GM13976 (cell line): ENCODE data around the gene ACTR3C.

Experiments used
- DNase-seq: peaks from one replicate; pipeline ENCODE4 v3.0.0; 2012; ENCODE audit warnings: low spot score
- CTCF ChIP-seq: IDR thresholded peaks from 2 replicates; pipeline ENCODE4 v1.5.1; 2012; ENCODE audit warnings: borderline replicate concordance, mild to moderate bottlenecking; ENCODE audit not compliant: insufficient read depth; ENCODE audit errors: extremely low read depth, missing control alignments, control extremely low read depth
- in situ Hi-C: fragments of 300-500 bp; cut with MboI; formaldehyde crosslinking; loops from one replicate; pipeline ENCODE4 v1.12.0; 2022; ENCODE audit warnings: low sequenced_read_pairs, mixed read lengths, inconsistent platforms; ENCODE audit not compliant: unreplicated experiment

ACTR3C gene

GRCh38 chr7:150355666-150356059, 32.3 kb upstream of the ACTR3C start:
- no peak for DNase-seq
- in situ Hi-C loops = no loop called here
- no peak for TF ChIP-seq CTCF

GRCh38 chr7:150351587-150352194, 28.3 kb upstream of the ACTR3C start:
- no peak for DNase-seq
- no peak for TF ChIP-seq CTCF
- in situ Hi-C loops = no loop called here

GRCh38 chr7:150346922-150347321, 23.6 kb upstream of the ACTR3C start:
- no peak for DNase-seq
- in situ Hi-C loops = no loop called here
- no peak for TF ChIP-seq CTCF

GRCh38 chr7:150345012-150345411, 21.7 kb upstream of the ACTR3C start:
- DNase-seq = no peak
- in situ Hi-C loops = no loop called here
- no peak for TF ChIP-seq CTCF

GRCh38 chr7:150344299-150344698, 21.0 kb upstream of the ACTR3C start:
- DNase-seq = no peak
- no peak for TF ChIP-seq CTCF
- in situ Hi-C loops = no loop called here

GRCh38 chr7:150343225-150343624, 19.9 kb upstream of the ACTR3C start:
- in situ Hi-C loops = no loop called here
- TF ChIP-seq CTCF = no peak
- no peak for DNase-seq

GRCh38 chr7:150342121-150342408, 18.7 kb upstream of the ACTR3C start:
- in situ Hi-C loops = no loop called here
- no peak for TF ChIP-seq CTCF
- no peak for DNase-seq
